ENCODE measurements around the gene PBRM1. TPM values are rescaled to one million over a fixed set of nuclear protein-coding genes. Genes with fewer than 3 reads are reported as not detected.

PBRM1 gene
- total and polyA plus RNA-seq, 2 of the 8 experiments (the other 6 are each of a cell fraction or from before 2014, with no cell fraction given), result 19.3 to 65.8 TPM

DNA sequence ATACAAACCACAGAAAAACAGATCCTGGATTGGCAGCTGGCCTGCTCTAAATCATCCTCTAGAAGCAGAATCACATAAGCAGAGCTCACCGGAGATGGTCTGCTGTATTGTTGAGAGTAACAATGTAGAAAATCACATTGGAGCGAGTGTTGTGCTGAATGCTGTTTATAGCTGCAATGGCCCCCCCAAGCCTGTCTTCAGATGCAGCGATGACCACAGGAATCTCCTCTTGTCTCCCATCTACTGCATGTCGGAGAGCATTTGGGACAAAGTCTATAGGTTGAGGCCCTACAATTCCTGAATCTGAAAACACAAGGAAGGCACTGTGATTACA, 11.9 kb upstream of the PBRM1 start (continued):
- TF ChIP-seq CBX8 (IDR thresholded peaks at IDR 0.05; ENCODE audit: borderline replicate concordance, low read depth, low read length) (no peak), E2F6 (IDR thresholded peaks at IDR 0.05) (no peak), TAF7 (optimal IDR thresholded peaks at IDR 0.05; ENCODE audit: borderline replicate concordance, low read depth, low read length) (no peak), EP300 (IDR thresholded peaks at IDR 0.05; ENCODE audit: borderline replicate concordance in 1 of 2, low read depth in 2 of 2, low read length in 2 of 2) (no peak), SP1 (IDR thresholded peaks at IDR 0.05; ENCODE audit: low read depth, low read length) (no peak)

Measured in H1 (cell line).